Measurements from ENCODE around the gene TNNI2. TPM values are rescaled to one million over a fixed set of nuclear protein-coding genes. Genes with fewer than 3 reads are reported as not detected.

Gene TNNI2
- total RNA-seq, 4 donors from 2014 or later: 1.0 TPM; not detected in 3

DNA sequence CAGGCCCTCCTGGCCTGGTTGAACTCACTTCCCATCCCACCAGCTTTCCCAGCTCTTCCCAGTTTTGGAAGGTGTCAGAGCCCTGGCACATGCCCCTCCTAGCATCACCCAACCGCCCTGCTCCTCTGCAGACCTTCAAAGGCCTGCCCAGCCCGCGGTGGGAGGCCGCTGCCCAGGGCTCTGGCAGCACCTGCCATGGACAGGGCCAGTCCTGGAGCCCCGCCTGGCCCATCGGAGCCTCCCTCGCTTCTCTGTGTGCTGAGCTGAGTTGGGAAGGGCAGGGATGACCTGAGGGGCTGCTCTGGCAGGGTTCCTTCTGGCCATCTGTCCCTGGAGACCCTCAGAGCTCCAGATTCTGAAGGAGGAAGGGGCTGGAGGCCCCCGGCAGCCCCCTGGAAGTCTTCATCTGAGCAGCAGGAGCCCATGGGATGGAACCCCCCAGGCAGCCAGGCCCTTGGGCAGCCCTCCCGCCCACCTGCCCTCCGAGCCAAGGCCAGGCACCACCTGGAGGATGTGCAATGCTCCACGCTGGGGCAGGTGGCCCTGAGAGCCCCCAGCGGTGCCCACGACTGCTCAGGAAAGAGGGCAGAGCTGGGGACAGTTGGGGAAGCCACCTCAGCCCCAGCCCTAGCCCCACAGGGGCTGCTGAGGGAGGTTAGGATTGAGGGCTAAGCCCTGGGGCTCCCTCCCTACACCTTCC, 17.7 kb downstream of the TNNI2 start:
- no peak for ATAC-seq
- no peak overlapping the region for H3K27ac ChIP-seq
- 92% methylated on average over 7 of the region's 13 CpGs; no CpG with 5 or more reads in 1 of the 2 donors for WGBS, 2 donors (ENCODE audit: low coverage in 1 of 2)
- H3K36me3 ChIP-seq: no peaks in the 10 kb centered on the region
- no peaks in the 10 kb centered on the region for H3K27me3 ChIP-seq
- H3K4me1 ChIP-seq: no peaks in the 10 kb centered on the region
- TF ChIP-seq, protein P1, sequence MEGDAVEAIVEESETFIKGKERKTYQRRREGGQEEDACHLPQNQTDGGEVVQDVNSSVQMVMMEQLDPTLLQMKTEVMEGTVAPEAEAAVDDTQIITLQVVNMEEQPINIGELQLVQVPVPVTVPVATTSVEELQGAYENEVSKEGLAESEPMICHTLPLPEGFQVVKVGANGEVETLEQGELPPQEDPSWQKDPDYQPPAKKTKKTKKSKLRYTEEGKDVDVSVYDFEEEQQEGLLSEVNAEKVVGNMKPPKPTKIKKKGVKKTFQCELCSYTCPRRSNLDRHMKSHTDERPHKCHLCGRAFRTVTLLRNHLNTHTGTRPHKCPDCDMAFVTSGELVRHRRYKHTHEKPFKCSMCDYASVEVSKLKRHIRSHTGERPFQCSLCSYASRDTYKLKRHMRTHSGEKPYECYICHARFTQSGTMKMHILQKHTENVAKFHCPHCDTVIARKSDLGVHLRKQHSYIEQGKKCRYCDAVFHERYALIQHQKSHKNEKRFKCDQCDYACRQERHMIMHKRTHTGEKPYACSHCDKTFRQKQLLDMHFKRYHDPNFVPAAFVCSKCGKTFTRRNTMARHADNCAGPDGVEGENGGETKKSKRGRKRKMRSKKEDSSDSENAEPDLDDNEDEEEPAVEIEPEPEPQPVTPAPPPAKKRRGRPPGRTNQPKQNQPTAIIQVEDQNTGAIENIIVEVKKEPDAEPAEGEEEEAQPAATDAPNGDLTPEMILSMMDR (IDR thresholded peaks at IDR 0.05): no peak
- no peak for TF ChIP-seq EP300 (IDR thresholded peaks at IDR 0.05)
- TF ChIP-seq POLR2A (IDR thresholded peaks at IDR 0.05): no peak
- TF ChIP-seq POLR2AphosphoS5 (IDR thresholded peaks at IDR 0.05): no peak
- H3K9me3 ChIP-seq: no peaks in the 10 kb centered on the region
- no peak overlapping the region for H3K4me3 ChIP-seq

DNA sequence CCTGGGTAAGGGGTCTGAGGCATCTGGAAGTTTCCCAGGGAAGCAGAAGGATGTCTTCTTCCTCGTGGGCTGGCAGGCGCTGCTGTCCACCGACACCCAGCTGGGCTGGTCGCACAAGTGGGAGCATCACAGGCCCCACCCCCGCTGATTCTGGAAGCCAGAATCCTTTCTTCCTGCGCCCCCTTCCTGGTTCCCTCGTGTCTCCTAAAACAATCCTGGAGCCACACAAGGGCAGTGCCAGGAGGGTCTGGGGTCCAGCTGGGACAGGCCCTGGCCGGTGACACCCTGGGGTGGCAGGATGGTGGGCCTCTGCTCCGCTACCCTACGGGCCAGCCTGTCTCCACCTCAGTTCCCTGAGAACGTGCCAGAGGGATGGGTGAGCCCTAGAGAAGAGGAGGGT, 18.3 kb downstream of the TNNI2 start:
- no peaks in the 10 kb centered on the region for H3K9me3 ChIP-seq
- H3K27me3 ChIP-seq: no peaks in the 10 kb centered on the region
- no peak overlapping the region for H3K4me3 ChIP-seq
- H3K27ac ChIP-seq: no peak overlapping the region
- H3K4me1 ChIP-seq: no peaks in the 10 kb centered on the region
- no peak for ATAC-seq
- no peaks in the 10 kb centered on the region for H3K36me3 ChIP-seq
- whole genome bisulfite sequencing, 2 donors (ENCODE audit: low coverage in 1 of 2): 83% methylated on average over 3 of the region's 11 CpGs; no CpG with 5 or more reads in 1 of the 2 donors
- TF ChIP-seq POLR2A (IDR thresholded peaks at IDR 0.05) (no peak), EP300 (IDR thresholded peaks at IDR 0.05) (no peak)

DNA sequence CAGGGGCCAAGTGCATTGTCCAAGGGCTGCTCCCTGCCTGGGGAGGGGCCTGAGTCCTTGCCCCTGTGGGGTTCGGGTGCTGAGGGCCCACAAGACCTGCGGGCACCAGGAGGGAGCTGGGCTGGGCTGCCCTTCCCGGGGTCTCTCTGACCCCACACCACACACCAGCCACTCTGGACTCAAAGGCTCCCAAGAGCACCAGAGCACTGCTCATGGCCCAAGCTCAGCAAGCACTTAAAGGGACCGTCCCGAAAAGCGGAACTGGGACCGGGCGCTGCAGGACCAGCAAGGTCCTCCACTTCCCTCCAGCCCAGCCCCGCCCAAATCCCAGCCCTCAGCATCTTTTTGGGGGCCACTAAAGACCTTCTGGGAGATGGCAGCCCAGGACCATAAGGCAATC, 19.4 kb downstream of the TNNI2 start:
- WGBS, 2 donors (ENCODE audit: low coverage in 1 of 2): no CpG with 5 or more reads among the region's 9 CpGs
- peaks cover 0 to 8% (median 2%) of the 10 kb centered on the region in 3 donors for H3K4me1 ChIP-seq
- TF ChIP-seq POLR2AphosphoS5 (IDR thresholded peaks at IDR 0.05): no peak
- TF ChIP-seq, protein P1 (IDR thresholded peaks at IDR 0.05): no peak
- TF ChIP-seq POLR2A (IDR thresholded peaks at IDR 0.05): no peak
- no peak for TF ChIP-seq EP300 (IDR thresholded peaks at IDR 0.05)
- H3K36me3 ChIP-seq: no peaks in the 10 kb centered on the region
- no peak overlapping the region for H3K4me3 ChIP-seq
- H3K27ac ChIP-seq: no peak overlapping the region
- ATAC-seq: no peak
- no peaks in the 10 kb centered on the region for H3K9me3 ChIP-seq
- no peaks in the 10 kb centered on the region for H3K27me3 ChIP-seq

DNA sequence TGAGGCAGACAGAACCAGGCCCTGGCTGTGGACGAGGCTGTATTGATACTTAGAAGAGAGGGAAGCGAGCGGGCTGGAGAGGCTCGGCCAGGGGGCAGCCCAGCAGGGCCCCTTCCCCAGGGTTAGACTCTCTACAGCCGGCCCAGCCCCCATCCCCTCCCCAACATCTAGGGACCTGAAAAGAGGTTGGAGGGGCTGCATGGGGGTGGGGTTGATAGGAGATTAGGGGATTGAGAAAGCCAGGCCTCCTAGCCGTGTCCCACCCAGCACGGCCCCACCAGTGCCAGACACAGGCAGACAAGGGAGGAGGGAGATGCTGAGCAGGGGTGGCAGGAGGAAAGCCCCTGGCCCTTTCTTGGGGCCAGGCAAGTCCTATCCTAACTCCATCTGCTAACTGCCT, 19.8 kb downstream of the TNNI2 start:
- Histone ChIP-seq H3K4me1 (peaks cover 0 to 12% (median 7%) of the 10 kb centered on the region in 3 donors), H3K27me3 (no peaks in the 10 kb centered on the region), H3K36me3 (no peaks in the 10 kb centered on the region), H3K27ac (no peak overlapping the region), H3K9me3 (no peaks in the 10 kb centered on the region), H3K4me3 (no peak overlapping the region)
- 100% methylated on average over 1 of the region's 7 CpGs; no CpG with 5 or more reads in 1 of the 2 donors for WGBS, 2 donors (ENCODE audit: low coverage in 1 of 2)
- TF ChIP-seq, protein P1 (IDR thresholded peaks at IDR 0.05): no peak
- TF ChIP-seq EP300 (IDR thresholded peaks at IDR 0.05): no peak
- no peak for ATAC-seq

DNA sequence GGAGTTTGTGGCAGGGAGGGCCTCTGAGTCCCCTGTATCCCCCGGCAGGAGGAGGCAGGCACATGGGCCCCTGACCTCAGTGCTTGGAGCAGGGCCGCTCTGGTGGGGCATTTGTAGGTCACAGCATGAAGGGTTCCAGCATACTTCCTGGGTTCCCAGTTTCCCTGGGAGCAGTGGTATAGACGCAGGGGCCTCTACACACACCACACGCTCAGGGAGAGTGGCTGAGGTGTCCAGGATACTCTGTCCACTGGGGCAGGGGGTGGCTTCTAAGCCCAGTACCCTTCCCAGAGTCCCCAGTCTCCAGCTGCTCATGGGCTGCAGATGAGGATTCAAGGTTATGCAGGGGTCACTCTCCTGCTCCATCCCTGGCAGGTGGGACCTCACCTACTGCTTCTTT, 20.2 kb downstream of the TNNI2 start:
- H3K4me1 ChIP-seq: peaks cover 0 to 16% (median 10%) of the 10 kb centered on the region in 3 donors
- WGBS, 2 donors (ENCODE audit: low coverage in 1 of 2): no CpG with 5 or more reads among the region's 4 CpGs
- no peak for ATAC-seq
- H3K4me3 ChIP-seq: no peak overlapping the region
- H3K9me3 ChIP-seq: no peaks in the 10 kb centered on the region
- TF ChIP-seq, protein P1 (IDR thresholded peaks at IDR 0.05): no peak
- TF ChIP-seq POLR2A (IDR thresholded peaks at IDR 0.05): no peak
- TF ChIP-seq EP300 (IDR thresholded peaks at IDR 0.05): no peak
- TF ChIP-seq POLR2AphosphoS5 (IDR thresholded peaks at IDR 0.05): no peak
- H3K27ac ChIP-seq: no peak overlapping the region
- H3K27me3 ChIP-seq: no peaks in the 10 kb centered on the region
- no peaks in the 10 kb centered on the region for H3K36me3 ChIP-seq

All from gastroesophageal sphincter (tissue), 4 donors.